ENCODE data around the gene SLC39A8. TPM values are rescaled to one million over a fixed set of nuclear protein-coding genes. Genes with fewer than 3 reads are reported as not detected.

The SLC39A8 gene
- total RNA-seq, 4 donors from 2014 or later, result 9.3 to 238 (median 147) TPM

DNA sequence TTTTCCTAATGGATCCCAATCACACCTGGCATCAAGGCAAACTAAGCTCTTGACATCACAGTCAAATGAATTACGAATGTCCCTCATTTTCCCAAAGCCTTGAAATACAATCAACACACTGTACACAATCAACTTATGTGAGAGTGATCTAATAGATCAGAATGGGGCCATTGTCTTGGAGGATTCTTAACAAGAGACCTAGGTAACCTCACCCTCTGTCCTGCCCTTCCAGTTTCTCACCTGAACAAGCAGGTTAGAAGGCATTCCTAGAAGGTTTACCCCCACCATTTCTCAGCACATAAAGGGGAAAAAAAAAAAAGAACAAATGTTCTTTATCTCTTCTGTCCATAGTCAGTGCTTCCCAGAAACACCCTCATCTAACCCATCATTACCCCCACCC lies 6.3 kb downstream of the SLC39A8 start:
- DNase-seq (ENCODE audit: low spot score) (no peak), ATAC-seq (ENCODE audit: low FRiP score) (no peak)
- no peak for TF ChIP-seq CTCF (IDR thresholded peaks at IDR 0.05)

DNA sequence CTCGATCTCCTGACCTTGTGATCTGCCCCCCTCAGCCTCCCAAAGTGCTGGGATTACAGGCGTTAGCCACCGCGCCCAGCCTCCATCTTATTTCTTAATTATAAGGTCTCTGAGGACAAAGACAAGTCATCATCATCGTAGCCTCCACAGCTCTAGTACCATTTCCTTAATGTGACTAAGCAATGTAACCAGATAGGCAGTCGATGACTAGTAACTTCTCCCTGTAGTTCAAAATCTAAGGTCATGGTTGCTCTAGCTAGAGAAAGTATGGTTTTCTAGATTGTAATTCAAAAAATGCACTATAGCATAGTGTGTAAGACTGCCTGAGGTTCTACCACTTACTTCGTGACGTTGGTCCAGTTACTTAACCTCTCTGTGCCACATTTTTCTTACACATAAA lies 6.9 kb downstream of the SLC39A8 start:
- no peak for ATAC-seq (ENCODE audit: low FRiP score)
- DNase-seq (ENCODE audit: low spot score), result no peak
- no peak for TF ChIP-seq CTCF (IDR thresholded peaks at IDR 0.05)

GRCh38 chr4:102335616-102336015 lies 9.7 kb downstream of the SLC39A8 start:
- no peak for ATAC-seq (ENCODE audit: low FRiP score)
- TF ChIP-seq CTCF (IDR thresholded peaks at IDR 0.05), result no peak
- DNase-seq (ENCODE audit: low spot score), result no peak

DNA sequence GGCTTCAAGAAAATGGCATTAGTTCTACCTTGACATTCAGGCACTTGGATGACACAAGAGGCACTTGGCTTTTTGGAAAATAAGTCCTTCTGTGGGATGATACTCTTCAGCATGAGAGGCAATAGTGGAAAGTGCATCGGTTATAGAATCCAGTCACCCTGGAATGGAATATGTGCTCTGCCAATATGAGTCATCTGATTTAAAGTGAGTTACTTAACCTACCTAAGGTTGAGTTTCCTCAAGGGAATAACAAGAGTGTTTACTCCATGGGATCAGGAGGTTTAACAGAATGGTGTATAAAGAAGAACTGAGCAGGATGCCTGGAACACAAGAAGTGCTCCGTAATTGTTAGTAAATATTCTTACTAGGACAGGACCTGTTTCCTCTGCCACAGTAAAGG lies 10.7 kb downstream of the SLC39A8 start:
- ATAC-seq (ENCODE audit: low FRiP score) (peak; percentile 64), DNase-seq (ENCODE audit: low spot score) (no peak)
- TF ChIP-seq CTCF (IDR thresholded peaks at IDR 0.05), result no peak

GRCh38 chr4:102333787-102334186 lies 11.5 kb downstream of the SLC39A8 start:
- ATAC-seq (ENCODE audit: low FRiP score), result no peak
- DNase-seq (ENCODE audit: low spot score), result no peak
- no peak for TF ChIP-seq CTCF (IDR thresholded peaks at IDR 0.05)

DNA sequence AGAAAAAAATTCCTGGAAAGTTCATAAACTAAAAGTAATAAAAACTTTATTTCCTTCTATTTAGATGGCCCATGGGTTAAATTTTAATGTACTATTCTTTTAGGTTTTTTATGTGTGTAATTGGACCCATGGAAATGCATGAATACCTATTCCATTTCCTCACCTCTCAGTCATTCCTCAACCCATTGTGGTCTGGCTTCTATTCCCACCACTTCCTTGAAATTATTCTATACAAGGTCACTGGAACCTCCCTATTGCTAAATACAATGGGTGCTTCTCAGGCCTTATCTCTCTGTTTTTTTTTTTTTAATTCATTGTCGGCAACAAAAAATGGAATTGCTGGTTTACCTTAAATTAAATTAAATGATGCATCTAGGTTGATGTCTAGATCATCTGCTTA lies 17.2 kb downstream of the SLC39A8 start:
- TF ChIP-seq CTCF (IDR thresholded peaks at IDR 0.05), result no peak
- no peak for ATAC-seq (ENCODE audit: low FRiP score)
- DNase-seq (ENCODE audit: low spot score), result no peak

GRCh38 chr4:102326951-102327350 lies 18.3 kb downstream of the SLC39A8 start:
- DNase-seq (ENCODE audit: low spot score) (no peak), ATAC-seq (ENCODE audit: low FRiP score) (no peak)
- TF ChIP-seq CTCF (IDR thresholded peaks at IDR 0.05), result no peak
